Left hindlimb (tissue), 1 donor: Measurements from ENCODE around the gene AXL.
"Not testable (repeated sequence)": the region's sequence is repeated elsewhere in the genome, so short reads cannot be mapped to it uniquely, and the experiment has no call there.

Experiments
- DNase-seq: peaks from one replicate; pipeline ENCODE4 v3.0.0-alpha.2; 2018

The AXL gene

DNA sequence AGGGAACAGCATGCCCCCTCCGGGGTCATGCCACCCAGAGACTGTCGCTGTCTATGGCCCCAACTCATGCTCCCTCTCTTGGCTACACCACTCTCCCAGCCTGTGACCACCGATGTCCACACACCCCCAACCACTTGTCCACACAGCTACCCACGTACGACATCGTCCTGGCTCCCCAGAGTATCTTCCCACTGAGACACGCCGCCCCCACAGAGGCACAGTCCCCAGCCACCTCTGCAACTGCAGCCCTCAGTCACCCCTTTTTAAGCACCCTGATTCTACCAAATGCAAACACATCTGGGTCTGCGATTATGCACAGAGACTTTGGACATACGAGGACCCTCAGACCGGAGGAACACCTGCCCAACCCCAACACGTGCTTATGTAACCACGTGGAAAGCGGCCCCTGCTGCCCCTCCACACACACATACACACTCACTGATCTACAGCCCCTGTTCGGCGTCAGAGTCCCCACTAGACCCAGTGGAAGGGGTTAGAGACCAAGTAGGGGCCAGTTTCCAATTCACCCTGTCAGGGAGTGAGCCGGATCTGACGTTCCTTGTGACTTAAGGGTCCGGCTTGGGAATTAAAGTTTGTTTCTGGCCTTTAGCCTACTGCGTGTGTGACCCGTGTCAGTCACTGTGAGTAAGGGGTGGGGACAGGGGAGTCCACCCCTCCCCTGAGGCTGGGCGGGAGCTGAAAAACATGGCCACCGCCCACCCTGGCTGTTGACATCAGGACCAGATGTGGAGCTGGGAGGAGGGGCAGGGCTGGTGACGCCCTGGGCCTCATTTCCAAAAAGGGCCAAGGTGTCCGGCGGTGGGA lies 11.9 kb upstream of the AXL start:
- peak; percentile 80 for DNase-seq

- DNase-seq: no peak
Observed at GRCh38 chr19:41214161-41214560, 4.9 kb upstream of the AXL start.

DNA sequence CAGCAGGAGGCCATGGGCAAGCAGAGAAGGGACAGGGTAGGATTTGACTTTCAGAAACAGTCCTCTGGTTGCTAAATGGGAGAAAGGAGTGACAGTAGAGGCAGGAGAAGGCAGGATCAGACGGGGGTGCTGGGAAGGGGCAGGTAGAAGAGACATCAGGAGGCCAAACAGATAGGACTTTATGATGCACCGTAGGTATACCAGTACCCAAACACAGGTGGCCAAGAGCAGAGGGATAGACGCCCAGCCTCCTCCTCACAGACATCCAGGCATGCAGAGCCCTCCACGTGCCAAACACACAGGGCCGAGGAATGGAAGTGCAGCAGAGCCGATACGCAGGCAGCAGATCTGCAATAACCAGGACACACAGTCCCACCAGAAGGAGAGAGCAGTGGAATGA lies 1.3 kb upstream of the AXL start:
- no peak for DNase-seq

- no peak for DNase-seq
Observed at GRCh38 chr19:41218249-41218614, 791 bp upstream of the AXL start.

- no peak for DNase-seq
Observed at GRCh38 chr19:41219924-41220567, 1.0 kb downstream of the AXL start.

- no peak for DNase-seq
Observed at GRCh38 chr19:41220811-41221210, 1.8 kb downstream of the AXL start.

- DNase-seq: no peak
Observed at GRCh38 chr19:41221514-41222205, 2.6 kb downstream of the AXL start.

GRCh38 chr19:41222240-41222639 lies 3.2 kb downstream of the AXL start:
- no peak for DNase-seq

DNA sequence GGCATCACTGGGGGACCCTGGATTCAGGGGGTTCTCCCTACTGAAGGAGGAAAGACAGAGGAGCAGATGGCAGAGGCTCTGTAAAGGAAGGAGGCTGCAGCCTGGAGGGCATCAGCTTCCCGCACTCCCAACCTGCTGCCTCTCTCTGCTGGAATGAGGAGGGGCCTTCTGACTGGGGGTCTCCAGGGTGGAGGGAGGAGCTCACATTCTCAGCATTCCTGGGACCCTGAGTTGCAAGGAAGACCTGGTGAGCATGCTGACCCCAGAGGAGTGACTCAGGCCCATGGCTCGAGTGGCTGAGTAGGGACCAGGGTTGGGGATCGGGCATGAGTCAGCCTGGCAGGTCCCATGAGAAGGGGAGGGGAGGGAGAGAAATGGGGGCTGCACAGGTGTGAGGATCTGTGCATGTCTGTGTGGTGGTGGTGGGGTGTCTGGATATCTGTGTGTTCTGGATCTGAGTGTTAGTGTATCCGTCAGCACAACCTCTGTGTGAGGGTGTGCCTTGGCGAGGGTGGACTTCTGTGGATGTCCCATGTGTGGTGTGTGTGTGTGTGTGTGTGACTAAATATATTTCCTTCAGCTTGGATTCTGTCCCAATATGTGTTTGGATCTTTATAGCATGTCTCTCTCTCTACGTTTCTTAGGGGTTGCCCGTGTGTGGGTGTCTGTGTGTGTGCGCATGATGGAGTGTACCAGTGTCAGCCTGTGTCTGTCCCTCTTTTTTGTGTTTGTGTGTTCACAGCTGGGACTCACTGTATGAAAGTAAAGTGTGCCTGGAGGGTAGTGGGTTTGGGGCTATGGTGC lies 4.6 kb downstream of the AXL start:
- DNase-seq: no peak

- no peak for DNase-seq
Observed at GRCh38 chr19:41224632-41225031, 5.6 kb downstream of the AXL start.

DNA sequence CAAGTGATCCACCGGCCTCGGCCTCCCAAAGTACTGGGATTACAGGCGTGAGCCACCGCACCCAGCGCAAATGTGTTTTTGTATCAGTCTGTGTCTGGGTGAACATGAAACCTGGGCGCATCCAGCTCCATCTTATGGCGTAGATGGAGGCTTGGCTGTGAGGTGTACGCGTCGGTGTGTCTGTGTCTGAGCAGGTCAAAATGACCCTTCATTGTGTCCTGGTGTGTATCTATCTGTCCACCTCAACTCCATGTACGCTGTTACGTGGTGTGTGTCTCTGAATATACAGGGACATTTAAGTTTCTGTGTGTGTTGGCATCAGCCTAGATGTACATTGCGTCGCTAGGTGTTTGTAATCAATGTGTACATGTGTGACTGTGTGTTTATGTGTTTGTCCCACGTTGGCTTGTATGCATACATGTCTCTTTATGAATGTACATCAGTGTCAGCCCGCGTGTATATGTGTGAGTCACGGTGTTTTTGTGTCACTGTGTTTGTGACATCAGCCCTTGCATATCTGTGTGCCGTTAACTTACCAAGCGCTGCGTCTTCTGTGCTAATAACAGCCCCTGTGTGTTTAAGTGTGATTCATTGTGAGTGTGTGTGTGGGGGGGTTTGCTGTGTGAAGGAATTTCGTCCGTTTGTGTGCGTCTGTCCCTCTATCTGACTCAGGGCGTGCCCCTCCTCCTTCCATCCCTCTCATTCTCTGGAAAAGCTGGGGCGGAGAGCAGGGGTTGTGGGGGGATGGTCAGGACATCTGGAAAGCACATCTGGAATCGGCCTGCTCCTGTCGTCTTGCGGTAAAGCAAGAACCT lies 6.4 kb downstream of the AXL start:
- no peak for DNase-seq

DNA sequence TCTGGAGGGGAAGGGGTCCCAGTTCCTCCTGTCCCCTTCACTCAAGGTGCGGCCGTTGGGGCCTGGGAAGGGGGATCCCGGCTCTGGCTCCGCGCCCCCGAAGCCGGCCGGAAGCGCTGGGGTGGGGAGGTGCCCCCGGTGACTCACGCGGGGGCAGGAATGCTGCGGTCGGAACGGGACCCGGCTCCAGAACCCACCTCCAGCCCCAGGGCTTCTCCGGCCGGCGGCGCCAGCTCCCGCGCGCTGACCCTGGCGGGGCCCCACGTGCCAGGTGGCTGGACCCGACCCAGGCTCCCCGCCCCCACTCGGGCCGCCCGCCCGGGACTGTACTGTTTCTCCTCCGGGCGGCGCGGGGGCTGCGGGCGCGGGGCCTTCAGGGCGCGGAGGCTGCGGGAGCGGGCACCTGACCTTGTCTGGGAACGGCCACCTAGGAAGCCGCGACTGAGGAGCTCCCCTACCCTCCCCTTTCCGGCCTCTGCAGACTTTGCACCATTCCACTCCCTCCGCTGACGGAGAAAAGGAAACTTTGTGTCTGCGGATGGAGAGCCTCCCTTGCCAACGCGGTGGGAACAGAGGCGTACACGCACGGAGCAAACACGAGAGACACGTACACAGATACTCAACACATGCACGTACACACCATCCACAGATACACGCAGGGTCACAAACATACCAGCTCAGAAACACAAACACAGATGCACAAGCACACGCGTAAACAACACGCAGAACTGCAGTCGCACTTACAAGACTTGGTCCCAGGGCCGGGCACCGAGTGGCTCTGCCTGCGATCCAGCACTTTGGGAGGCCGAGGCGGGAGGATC lies 7.2 kb downstream of the AXL start:
- peak; percentile 88 for DNase-seq

DNA sequence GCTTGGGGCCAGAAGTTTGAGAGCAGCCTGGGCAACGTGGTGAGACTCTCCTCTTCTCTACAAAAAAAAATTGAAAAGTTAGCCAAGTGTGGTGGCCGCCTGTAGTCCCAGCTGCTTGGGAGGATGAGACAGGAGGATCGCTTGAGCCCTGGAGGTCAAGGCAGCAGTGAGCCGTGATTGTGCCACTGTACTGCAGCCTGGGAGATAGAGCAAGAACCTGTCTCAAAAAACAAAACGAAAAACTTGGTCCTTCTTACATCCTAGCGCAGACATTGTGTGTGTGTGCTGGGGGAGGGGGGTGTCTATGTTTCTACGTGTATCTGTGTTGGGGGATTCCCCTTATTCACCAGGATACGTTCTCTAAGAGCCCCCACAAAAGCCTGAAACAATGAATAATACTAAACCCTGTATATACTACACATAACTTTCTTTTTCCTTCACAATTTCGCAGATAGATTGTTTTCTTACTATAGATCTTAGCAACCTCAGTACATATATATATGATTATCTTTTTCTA lies 7.9 kb downstream of the AXL start:
- DNase-seq: no peak

- no peak for DNase-seq
Observed at GRCh38 chr19:41228486-41228885, 9.5 kb downstream of the AXL start.

DNA sequence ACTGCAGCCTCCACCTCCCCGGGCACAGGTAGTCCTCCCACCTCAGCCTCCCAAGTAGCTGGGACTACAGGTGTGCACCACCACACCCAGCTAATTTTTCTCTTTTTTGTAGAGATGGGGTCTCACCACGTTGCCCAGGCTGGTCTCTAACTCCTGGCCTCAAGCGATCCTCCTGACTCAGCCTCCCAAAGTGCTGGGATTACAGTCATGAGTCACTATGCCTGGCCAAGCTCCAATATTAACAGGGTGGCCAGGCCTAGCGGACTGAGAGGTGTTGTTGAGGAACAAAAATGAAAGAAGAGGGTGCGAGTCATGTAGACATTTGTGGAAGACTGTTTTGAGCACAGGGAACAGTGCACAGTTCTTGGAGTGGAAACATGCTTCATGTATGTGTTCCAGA lies 10.3 kb downstream of the AXL start:
- DNase-seq: not testable (repeated sequence)

- no peak for DNase-seq
Observed at GRCh38 chr19:41230067-41230857, 11.2 kb downstream of the AXL start.

DNA sequence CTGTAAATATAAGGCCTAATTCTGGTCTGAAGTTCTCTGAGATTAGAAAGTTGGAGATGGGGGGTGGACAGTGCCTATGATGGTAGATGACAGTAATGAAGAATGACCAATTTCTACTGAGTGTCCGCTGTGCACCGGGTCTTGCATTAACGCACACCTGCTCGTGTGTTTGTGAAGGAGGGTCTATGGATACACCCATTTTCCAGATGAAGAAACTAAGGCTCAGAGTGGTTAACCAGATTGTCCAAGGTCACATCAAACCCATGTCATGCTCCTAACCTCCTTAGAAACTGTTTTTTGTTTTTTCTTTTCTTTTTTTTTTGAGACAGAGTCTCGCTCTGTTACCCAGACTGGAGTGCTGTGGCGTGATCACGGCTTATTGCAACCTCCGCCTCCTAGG lies 13.7 kb downstream of the AXL start:
- DNase-seq: no peak

- DNase-seq: no peak
Observed at GRCh38 chr19:41233748-41234240, 14.8 kb downstream of the AXL start.

DNA sequence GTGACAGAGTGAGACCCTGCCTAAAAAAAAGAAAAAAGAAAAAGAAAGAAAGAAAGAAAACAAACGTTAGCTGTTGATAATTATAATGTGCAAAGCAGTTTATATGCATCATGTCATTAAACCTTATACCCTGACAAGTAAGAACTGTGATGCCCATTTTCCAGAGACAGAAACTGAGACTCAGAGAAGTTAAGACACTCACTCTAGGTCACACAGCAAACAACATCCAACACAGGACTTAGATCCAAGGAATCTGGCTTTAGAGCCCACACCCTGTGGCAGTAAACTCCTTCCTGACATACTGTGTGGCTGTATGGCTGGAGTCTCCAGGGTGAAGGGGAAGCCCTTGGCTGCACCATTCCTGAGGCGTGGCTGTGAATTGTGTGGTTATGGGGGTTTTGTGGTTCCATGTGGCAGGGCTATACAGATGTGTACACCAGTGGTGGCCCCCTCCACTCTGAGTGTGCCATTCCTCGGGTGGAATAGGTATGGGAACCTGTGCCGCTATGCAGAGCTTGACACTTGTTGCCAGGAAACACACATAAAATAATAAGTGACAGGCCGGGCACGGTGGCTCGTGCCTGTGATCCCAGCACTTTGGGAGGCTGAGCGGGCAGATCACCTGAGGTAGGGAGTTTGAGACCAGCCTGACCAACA lies 15.6 kb downstream of the AXL start:
- DNase-seq: no peak

DNA sequence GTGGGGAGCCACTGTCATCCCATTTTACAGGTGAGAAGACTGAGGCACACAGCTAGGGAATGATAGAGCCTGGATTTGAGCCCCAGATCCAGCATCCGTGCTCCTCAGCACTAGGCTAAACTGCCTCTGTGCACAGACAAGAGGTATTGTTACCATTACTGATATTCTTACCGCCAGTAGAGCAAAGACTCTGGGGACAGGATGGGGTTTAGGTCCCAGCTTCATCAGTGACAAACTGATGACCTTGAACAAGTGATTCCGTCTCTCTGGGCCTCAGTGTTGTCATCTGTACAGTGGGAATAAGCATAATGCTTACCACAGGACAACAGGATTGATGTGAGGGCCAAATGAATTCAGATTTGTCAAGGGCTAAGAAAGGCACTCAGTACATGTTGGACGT lies 16.5 kb downstream of the AXL start:
- DNase-seq: no peak
